Myocyte (in vitro differentiated cells): ENCODE results near the gene GABRG2. TPM values are rescaled to one million over a fixed set of nuclear protein-coding genes. Genes with fewer than 3 reads are reported as not detected.

ENCODE experiments used
- DNase-seq: peaks from one replicate; pipeline ENCODE4 v3.0.0-alpha.2; 2012; ENCODE audit warnings: low read depth
- total RNA-seq: library from RNA; depleted of rRNA; stranded (reverse); fragments of >200 nt; gene quantifications from 2 replicates; pipeline ENCODE4 v1.2.3, GENCODE V29; 2014

GABRG2 gene
- total RNA-seq, 1 donor from 2014 or later, result not detected

- no peak for DNase-seq
Observed at GRCh38 chr5:162189719-162190118, 122.1 kb downstream of the GABRG2 start.

GRCh38 chr5:162193012-162193411 lies 125.4 kb downstream of the GABRG2 start:
- DNase-seq, result no peak

DNA sequence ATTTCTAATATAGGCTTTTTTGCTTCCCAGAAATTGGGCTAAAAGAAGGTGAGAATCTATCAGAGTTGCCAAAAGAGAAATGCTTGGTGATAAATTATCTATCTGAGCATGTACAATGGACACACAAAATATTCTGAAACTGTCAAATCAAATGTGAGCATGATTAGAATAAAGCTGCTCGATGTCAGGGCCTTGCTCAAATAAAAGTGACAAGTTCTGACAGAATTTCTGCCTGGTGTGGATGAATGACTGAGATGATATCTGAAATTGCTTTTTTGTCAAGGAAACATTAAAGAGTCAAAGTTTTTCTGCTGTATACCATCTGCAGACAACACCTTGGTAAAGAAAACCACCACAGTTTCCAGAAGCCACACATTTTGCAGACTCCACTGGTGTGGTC lies 128.8 kb downstream of the GABRG2 start:
- no peak for DNase-seq

GRCh38 chr5:162202285-162202880 lies 134.8 kb downstream of the GABRG2 start:
- no peak for DNase-seq

Other genes with a start within 250 kb of the GABRG2 start
- not detected in 2 replicates for gene GABRA1, start 219.7 kb upstream of the GABRG2 start, total RNA-seq